HG03196 (cell line): ENCODE results near the gene PDPK1.
"Not testable (repeated sequence)": the region's sequence is repeated elsewhere in the genome, so short reads cannot be mapped to it uniquely, and the experiment has no call there.

Experiments
- ATAC-seq: cut with Tn5 transposase; IDR thresholded peaks from one replicate; pipeline ENCODE4 v1.9.1; 2021; ENCODE audit not compliant: unreplicated experiment

Gene PDPK1

GRCh38 chr16:2523801-2524231, 14.0 kb upstream of the PDPK1 start:
- no peak for ATAC-seq

GRCh38 chr16:2524339-2524938, 13.4 kb upstream of the PDPK1 start:
- no peak for ATAC-seq

DNA sequence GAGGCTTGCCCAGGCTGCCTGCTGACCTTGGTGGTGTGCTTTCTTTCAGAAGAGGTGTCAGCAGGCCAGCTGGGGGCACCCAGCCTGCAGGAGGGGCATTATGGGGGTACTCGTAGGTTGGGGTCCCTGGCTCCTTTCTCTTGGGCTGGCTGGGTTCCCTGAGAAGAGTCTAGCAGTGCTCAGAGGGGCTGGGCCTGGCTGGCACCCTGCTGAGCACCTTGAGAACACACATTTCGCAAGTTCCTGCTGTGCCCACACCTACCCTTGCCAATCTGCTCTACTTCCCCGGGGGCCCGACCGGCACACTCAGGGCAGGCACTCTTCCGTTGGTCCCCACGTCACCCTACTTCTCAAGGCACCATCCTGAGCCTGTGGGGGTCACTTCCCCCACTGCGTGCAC, 11.7 kb upstream of the PDPK1 start:
- no peak for ATAC-seq

GRCh38 chr16:2527071-2527783, 10.6 kb upstream of the PDPK1 start:
- ATAC-seq: no peak

GRCh38 chr16:2527784-2528100, 10.1 kb upstream of the PDPK1 start:
- no peak for ATAC-seq

DNA sequence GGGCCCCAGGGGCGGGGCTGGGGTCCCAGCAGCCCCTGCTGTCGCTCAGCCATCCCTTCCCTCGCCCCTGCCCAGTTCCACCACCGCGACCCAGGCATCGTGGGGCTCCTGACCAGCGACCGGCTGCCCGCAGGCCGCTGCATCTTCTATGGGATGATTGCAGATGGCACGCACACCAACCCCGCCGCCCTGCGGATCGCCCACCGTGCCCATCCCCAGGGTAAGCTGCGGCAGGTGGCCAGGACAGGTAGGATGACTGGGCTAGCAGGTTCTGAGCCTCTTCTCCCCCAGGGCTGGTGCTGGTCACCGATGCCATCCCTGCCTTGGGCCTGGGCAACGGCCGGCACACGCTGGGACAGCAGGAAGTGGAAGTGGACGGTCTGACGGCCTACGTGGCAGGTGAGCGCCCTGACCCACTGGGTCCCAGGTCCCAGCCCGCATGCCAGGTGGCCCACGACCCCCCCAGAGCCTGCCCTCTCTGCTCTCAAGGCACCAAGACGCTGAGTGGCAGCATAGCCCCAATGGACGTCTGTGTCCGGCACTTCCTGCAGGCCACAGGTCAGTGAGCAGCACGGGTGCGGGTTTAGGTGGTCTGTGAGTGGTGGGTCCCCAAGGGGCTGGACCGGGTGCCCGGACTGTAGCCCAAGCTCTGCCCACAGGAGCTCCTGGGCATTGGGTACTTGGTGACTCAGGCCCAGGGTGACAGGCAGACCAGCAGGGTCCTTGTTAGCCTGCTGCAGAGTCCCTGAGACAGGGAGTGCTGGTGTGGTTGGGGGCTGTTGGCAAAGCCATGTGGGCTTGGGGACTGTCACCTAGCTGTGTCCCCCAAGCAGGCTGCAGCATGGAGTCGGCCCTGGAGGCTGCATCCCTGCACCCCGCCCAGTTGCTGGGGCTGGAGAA, 9.4 kb upstream of the PDPK1 start:
- no peak for ATAC-seq

- no peak for ATAC-seq
Observed at GRCh38 chr16:2529061-2529931, 8.5 kb upstream of the PDPK1 start.

GRCh38 chr16:2529961-2530628, 7.7 kb upstream of the PDPK1 start:
- no peak for ATAC-seq

- ATAC-seq: no peak
Observed at GRCh38 chr16:2530629-2531318, 7.0 kb upstream of the PDPK1 start.

DNA sequence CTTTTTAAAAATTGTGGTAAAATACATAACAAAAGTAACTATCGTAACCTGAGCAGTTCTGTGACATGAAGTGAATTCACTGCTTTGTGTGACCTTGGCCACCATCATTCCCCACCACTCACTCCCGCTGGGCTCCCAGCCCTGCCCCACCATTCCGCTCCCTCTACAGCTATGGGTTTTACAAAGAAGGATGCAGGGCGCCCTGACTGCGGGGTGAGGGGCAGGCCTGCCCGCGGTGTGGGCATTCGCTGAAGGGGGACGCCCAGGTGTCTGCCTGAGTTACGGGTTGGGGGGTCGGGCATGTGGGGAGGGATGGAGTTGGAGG, 6.5 kb upstream of the PDPK1 start, which contains the start of gene CEMP1:
Gene CEMP1 (minus strand): TSS at position 38 of the 325 bp plus-strand sequence. CDS start 335 bp downstream, outside the sequence.
- ATAC-seq: no peak

DNA sequence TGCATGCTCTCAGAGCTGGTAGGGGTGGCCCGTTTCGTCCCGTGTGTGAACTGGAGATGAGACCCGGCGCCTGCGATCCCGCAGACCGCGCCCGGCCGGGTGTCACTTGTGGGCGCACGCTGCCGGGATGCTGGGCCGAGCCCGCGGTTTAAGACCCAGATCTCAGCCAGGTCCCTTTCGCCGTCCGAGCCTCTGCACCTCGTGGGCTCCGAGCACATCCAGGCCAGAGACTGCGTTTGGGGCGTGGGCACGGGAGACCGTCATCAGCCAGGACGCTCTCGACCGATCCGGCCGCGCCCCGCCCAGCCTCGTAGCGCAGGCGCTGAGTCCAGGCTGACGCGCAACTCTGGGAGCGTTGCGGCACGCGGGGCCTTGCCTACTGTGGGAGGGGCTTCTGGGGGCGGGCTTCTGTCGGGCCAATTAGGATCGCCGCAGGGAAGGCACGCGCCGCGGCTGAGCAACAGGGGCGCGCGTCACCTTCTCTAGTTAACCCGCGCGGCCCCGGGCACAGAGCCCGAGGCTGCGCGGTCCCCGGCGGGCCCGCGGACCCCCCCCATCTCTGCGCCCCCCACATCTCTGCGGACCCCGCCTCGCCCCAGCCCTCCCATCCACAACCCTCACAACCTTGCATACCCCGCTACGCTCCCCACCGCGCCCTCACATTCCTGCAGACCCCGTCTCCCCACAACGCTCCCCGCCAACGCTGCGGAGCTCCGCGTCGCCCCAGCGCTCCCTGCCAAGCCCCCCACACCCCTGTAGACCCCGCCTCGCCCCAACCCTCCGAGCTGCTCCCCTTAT, 5.9 kb upstream of the PDPK1 start:
- ATAC-seq: peak; percentile 69

GRCh38 chr16:2532494-2533141, 5.2 kb upstream of the PDPK1 start:
- no peak for ATAC-seq

GRCh38 chr16:2533142-2533755, 4.6 kb upstream of the PDPK1 start:
- ATAC-seq: not testable (repeated sequence)

GRCh38 chr16:2533912-2534311, 3.9 kb upstream of the PDPK1 start:
- ATAC-seq: no peak

DNA sequence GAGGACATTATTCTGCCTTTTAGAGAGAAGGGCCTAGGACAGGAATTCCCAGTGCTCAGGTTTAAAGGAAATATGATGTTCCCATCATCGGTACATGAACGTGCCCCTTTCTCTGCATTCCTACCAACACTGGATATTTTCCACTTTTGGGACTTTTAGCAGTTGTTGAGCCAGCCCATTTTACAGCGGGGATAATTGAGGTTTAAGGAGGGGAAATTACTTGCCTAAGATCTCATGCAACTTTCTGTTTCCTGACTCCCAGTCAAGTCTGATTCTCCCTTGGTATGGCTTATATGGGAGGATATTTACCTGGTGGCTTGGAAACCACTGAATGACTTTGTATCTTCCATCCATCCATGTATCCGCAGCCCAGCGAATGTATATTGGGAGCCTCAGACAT, 3.5 kb upstream of the PDPK1 start:
- ATAC-seq: not testable (repeated sequence)

GRCh38 chr16:2535625-2536013, 2.2 kb upstream of the PDPK1 start:
- ATAC-seq: no peak

DNA sequence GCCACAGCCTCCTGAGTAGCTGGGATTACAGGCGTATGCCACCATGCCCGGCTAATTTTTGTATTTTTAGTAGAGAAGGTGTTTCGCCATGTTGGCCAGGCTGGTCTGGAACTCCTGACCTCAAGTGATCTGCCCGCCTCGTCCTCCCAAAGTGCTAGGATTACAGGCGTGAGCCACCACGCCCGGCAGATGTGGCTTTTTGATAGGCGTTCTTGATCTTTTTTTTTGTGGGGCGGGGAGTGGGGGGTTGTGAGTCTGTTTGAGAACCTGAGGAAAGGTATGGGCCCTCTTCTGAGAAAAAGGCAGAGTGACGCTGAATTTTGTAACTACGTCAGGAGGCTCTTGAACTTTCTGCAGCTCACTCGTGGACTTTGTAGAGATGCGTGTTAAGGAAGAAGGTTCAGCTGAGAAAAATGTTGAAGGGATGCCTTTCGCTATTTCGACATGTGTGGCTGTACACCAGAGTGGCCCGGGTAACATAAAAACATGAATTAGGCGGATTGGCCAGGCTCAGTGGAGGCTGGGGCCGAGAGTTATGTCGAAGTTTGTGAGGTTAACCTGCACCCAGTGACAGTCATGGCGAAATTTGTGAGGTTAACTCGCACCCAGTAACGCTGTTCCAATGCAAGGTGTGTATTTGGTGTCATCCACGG, 1.5 kb downstream of the PDPK1 start:
- not testable (repeated sequence) for ATAC-seq
